Measurements from ENCODE around the gene RAC2. TPM values are rescaled to one million over a fixed set of nuclear protein-coding genes. Genes with fewer than 3 reads are reported as not detected.
"Not testable (repeated sequence)": the region's sequence is repeated elsewhere in the genome, so short reads cannot be mapped to it uniquely, and the experiment has no call there.

Gene RAC2
- total and polyA plus RNA-seq, 5 donors = 1.8 to 8.6 (median 4.3) TPM

DNA sequence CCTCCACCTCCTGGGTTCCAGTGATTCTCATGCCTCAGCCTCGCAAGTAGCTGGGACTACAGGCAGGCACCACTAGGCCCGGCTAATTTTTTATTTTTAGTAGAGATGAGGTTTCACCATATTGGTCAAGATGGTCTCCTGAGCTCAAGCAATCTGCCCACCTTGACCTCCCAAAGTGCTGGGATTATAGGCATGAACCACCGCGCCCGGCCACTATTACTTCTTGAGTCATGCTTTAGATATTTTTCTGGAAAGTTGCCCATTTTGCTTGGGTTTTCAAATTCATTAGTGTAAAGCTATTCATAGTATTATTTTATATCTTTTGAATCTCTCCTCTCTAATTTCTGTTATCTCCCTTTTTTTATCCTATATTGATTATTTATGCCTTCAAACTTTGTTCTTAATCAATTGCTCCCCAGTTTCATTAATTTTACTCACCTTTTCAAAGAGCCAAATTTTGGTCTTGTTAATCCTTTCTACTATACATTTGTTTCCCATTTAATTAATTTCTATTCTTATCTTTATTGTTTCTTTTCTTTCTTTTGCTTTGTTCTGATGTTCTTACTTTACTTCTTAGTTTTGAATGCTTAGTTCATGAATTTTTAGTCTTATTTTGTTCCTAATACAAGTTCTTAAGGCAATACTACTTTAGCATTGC is 10.3 kb upstream of the RAC2 start:
- no peaks in the 10 kb centered on the region for H3K9me3 ChIP-seq (ENCODE audit: control insufficient read depth, low read length)
- intact Hi-C loops (cut with DNase I) = no loop called here
- H3K4me3 ChIP-seq (ENCODE audit: low read length) = no peak overlapping the region
- H3K27ac ChIP-seq (ENCODE audit: low read length) = no peak overlapping the region
- H3K4me1 ChIP-seq (ENCODE audit: control insufficient read depth, insufficient read depth, low read length) = no peaks in the 10 kb centered on the region
- peak in 1 of 3 donors; percentile 13 for DNase-seq
- no peaks in the 10 kb centered on the region for H3K27me3 ChIP-seq (ENCODE audit: control insufficient read depth, insufficient read depth)
- WGBS = 70% methylated on average over 5 of the region's 5 CpGs
- no peak for ATAC-seq

GRCh38 chr22:37253126-37253660 is 9.1 kb upstream of the RAC2 start:
- Histone ChIP-seq H3K27me3 (ENCODE audit: control insufficient read depth, insufficient read depth) (no peaks in the 10 kb centered on the region), H3K9me3 (ENCODE audit: control insufficient read depth, low read length) (no peaks in the 10 kb centered on the region), H3K4me1 (ENCODE audit: control insufficient read depth, insufficient read depth, low read length) (no peaks in the 10 kb centered on the region), H3K4me3 (ENCODE audit: low read length) (no peak overlapping the region), H3K27ac (ENCODE audit: low read length) (no peak overlapping the region)
- WGBS = 53% methylated on average over 7 of the region's 7 CpGs
- no peak for DNase-seq
- ATAC-seq = no peak
- intact Hi-C loops (cut with DNase I) = no loop called here

- H3K9me3 ChIP-seq (ENCODE audit: control insufficient read depth, low read length); H3K27me3 ChIP-seq (ENCODE audit: control insufficient read depth, insufficient read depth); H3K4me3 ChIP-seq (ENCODE audit: low read length); H3K27ac ChIP-seq (ENCODE audit: low read length); ATAC-seq; H3K4me1 ChIP-seq (ENCODE audit: control insufficient read depth, insufficient read depth, low read length); intact Hi-C loops (cut with DNase I): not testable (repeated sequence)
- 84% methylated on average over 8 of the region's 8 CpGs for WGBS
- DNase-seq = peak in 1 of 3 donors; percentile 9
Measured at GRCh38 chr22:37251836-37252235, 7.8 kb upstream of the RAC2 start.

DNA sequence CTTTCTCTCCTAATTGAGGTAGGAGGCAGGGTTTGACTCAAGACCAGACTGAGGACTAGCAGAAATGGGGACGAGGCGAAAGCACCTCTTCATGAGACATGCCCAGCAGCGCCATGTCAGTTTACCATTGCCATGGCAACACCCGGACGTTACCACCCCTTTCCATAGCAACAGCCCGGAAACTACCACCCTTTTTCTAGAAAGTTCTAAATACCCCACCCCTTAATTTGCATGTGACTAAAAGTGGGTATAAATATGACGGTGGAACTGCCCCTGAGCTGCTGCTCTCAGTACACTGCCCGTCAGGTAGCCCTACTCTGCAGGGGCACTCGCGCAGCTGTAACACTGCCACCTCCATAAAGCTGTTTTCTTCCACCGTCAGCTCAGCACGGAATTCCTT is 5.9 kb upstream of the RAC2 start:
- no peaks in the 10 kb centered on the region for H3K27me3 ChIP-seq (ENCODE audit: control insufficient read depth, insufficient read depth)
- DNase-seq = peak in 1 of 3 donors; percentile 15

GRCh38 chr22:37248251-37248650 is 4.2 kb upstream of the RAC2 start:
- intact Hi-C loops (cut with DNase I) = no loop called here
- WGBS = 70% methylated on average over 6 of the region's 6 CpGs
- no peak overlapping the region for H3K4me3 ChIP-seq (ENCODE audit: low read length)
- H3K9me3 ChIP-seq (ENCODE audit: control insufficient read depth, low read length) = no peaks in the 10 kb centered on the region
- no peaks in the 10 kb centered on the region for H3K4me1 ChIP-seq (ENCODE audit: control insufficient read depth, insufficient read depth, low read length)
- DNase-seq = peak in 1 of 3 donors; percentile 3
- no peaks in the 10 kb centered on the region for H3K27me3 ChIP-seq (ENCODE audit: control insufficient read depth, insufficient read depth)
- no peak overlapping the region for H3K27ac ChIP-seq (ENCODE audit: low read length)
- ATAC-seq = no peak

More for the DNA sequence above, 5.9 kb upstream of the RAC2 start:
- no peaks in the 10 kb centered on the region for H3K4me1 ChIP-seq (ENCODE audit: control insufficient read depth, insufficient read depth, low read length)
- intact Hi-C loops (cut with DNase I) = no loop called here
- no peak overlapping the region for H3K27ac ChIP-seq (ENCODE audit: low read length)
- ATAC-seq = no peak
- no peak overlapping the region for H3K4me3 ChIP-seq (ENCODE audit: low read length)
- H3K9me3 ChIP-seq (ENCODE audit: control insufficient read depth, low read length) = no peaks in the 10 kb centered on the region
- WGBS = 78% methylated on average over 12 of the region's 12 CpGs

DNA sequence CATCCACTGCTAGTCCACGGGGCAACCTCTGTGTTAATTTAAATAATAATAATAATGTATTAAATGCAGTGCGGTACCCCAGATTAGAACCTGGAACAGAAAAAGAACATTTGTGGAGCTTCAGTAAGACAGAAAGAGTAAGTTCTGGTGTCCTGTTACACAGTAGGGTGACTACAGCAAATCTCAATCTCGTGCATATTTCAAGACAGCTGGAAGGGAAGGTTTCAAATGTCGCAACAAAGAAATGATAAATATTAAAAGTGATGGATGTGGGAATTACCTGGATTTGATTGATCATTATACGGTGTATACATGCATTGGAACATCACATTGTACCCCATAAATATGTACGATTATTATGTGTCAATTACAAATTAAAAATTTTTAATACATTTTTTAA is 1.7 kb upstream of the RAC2 start:
- Histone ChIP-seq H3K27ac (ENCODE audit: low read length) (no peak overlapping the region), H3K4me3 (ENCODE audit: low read length) (no peak overlapping the region), H3K27me3 (ENCODE audit: control insufficient read depth, insufficient read depth) (no peaks in the 10 kb centered on the region), H3K9me3 (ENCODE audit: control insufficient read depth, low read length) (no peaks in the 10 kb centered on the region), H3K4me1 (ENCODE audit: control insufficient read depth, insufficient read depth, low read length) (no peaks in the 10 kb centered on the region)
- intact Hi-C loops (cut with DNase I) = no loop called here
- DNase-seq (no peak), ATAC-seq (no peak)
- WGBS = 68% methylated on average over 6 of the region's 6 CpGs

DNA sequence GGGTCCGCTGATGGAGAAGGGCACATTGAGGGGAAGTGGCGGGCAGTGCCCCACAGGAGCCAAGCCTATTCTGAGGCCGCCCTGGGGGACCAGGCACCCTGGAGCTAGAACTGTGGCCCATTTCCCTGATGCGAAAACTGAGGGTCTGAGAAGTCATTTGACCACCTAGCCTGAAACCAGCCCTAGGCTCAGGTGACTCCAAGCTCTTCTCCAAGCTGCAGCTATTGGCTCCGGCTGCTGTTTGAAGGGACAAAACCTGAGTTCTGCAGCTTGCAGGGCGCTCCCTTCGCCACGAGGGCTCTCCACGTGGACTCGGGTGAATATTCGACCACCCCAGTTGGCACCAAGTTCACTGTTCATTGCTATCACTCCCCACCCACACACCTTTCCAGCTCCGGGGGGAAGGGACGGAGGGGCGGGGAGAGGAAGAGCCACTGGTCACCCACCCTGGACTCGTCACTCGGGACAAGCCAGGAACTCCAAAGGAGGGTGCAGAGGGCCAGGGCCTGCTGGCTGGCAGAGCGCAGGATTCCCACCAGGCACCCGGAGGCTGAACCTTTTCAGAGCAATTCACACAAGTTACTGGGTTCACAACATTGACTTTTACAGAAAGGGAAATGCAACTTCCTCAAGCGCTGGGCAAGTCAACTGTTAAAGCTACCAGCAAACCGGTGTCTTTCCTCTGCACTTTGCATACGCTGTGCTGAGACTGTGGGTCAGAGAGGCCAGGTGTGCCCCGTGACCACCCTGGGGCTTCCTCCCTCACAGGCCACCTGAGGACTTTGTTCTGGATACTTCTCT is 1.1 kb upstream of the RAC2 start:
- 56% methylated on average over 22 of the region's 22 CpGs for WGBS
- H3K4me3 ChIP-seq (ENCODE audit: low read length) = no peak overlapping the region
- no peaks in the 10 kb centered on the region for H3K9me3 ChIP-seq (ENCODE audit: control insufficient read depth, low read length)
- ATAC-seq (no peak), DNase-seq (peak in 1 of 3 donors; percentile 36)
- no peak overlapping the region for H3K27ac ChIP-seq (ENCODE audit: low read length)
- no peaks in the 10 kb centered on the region for H3K27me3 ChIP-seq (ENCODE audit: control insufficient read depth, insufficient read depth)
- intact Hi-C loops (cut with DNase I) = no loop called here
- no peaks in the 10 kb centered on the region for H3K4me1 ChIP-seq (ENCODE audit: control insufficient read depth, insufficient read depth, low read length)

GRCh38 chr22:37243402-37244113 is 511 bp downstream of the RAC2 start:
- ATAC-seq = peak in 1 of 2 donors; percentile 7
- WGBS = 37% methylated on average over 12 of the region's 12 CpGs
- Histone ChIP-seq H3K4me3 (ENCODE audit: low read length) (no peak overlapping the region), H3K27ac (ENCODE audit: low read length) (no peak overlapping the region), H3K27me3 (ENCODE audit: control insufficient read depth, insufficient read depth) (no peaks in the 10 kb centered on the region), H3K4me1 (ENCODE audit: control insufficient read depth, insufficient read depth, low read length) (no peaks in the 10 kb centered on the region), H3K9me3 (ENCODE audit: control insufficient read depth, low read length) (no peaks in the 10 kb centered on the region)
- intact Hi-C loops (cut with DNase I) = no loop called here
- DNase-seq = peak in 1 of 3 donors; percentile 24

DNA sequence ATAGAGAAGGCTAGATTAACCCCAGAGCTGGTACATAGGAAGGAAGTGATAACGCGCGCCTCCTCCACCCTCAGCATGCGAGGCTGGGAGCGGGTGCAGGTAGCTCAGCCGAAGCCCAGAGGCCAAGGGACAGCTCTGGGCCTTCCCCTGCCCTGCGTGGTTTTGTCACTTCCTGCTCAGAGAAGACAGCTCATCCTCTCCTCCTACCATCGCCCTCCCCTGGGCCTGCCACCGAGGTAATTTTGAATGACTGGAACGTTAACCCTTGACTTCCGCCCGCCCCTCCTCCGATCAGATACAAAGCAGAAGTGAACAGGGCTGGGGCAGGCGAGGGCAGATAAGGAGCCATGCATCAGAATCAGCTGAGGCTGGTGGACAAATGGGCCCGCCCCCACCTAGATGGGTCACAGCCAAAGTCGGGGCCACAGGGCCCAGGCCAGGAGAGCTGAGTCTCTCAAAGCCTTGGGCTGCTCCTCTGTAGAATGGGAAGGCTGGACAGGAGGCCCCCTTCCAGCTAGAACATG is 1.6 kb downstream of the RAC2 start:
- DNase-seq = peak; percentile 61 to 81 (median 75)
- Histone ChIP-seq H3K9me3 (ENCODE audit: control insufficient read depth, low read length) (no peaks in the 10 kb centered on the region), H3K27ac (ENCODE audit: low read length) (no peak overlapping the region), H3K4me1 (ENCODE audit: control insufficient read depth, insufficient read depth, low read length) (no peaks in the 10 kb centered on the region), H3K4me3 (ENCODE audit: low read length) (no peak overlapping the region), H3K27me3 (ENCODE audit: control insufficient read depth, insufficient read depth) (no peaks in the 10 kb centered on the region)
- peak; percentile 48 to 75 for ATAC-seq
- 36% methylated on average over 16 of the region's 16 CpGs for WGBS
- intact Hi-C loops (cut with DNase I) = no loop called here

DNA sequence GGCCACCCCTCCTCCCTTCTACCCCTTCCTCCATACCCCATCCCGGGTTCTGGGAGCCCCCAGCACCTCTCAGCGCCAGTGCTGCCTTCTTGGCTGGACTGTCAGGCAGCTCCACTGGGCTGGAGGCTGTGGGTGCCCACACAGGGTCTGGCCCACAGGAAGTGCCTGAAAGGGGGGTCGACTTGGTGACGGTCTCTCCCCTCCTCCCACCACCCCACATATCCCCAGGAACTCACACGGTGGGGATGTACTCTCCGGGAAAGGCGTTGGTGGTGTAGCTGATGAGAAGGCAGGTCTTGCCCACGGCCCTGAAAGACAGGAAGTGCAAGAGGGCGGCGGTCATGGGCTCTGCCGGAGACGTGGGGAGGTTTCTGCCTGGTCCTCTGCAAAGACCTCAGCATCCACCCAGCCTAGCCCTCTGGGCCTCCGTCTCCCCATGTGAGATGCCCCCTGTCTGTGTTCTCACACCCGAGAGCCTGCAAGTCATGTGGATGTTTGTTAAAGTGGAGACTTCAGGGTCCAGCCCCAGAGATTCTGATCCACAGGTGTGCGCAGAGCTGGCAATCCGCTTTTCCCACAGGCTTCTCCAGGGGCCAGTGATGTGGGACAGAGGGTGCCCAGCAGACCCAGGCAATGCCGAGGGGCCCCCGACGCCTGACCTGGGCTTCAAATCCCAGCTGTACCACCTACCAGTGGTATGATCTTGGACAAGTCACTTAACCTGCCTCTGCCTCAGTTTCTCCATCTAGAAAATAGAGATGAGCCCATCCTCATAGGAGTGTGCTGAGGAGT is 2.5 kb downstream of the RAC2 start:
- H3K4me1 ChIP-seq (ENCODE audit: control insufficient read depth, insufficient read depth, low read length) = no peaks in the 10 kb centered on the region
- WGBS = 49% methylated on average over 19 of the region's 19 CpGs
- peak in 1 of 3 donors; percentile 51 for DNase-seq
- H3K27ac ChIP-seq (ENCODE audit: low read length) = no peak overlapping the region
- intact Hi-C loops (cut with DNase I) = no loop called here
- peak in 1 of 2 donors; percentile 46 for ATAC-seq
- no peaks in the 10 kb centered on the region for H3K9me3 ChIP-seq (ENCODE audit: control insufficient read depth, low read length)
- no peak overlapping the region for H3K4me3 ChIP-seq (ENCODE audit: low read length)
- H3K27me3 ChIP-seq (ENCODE audit: control insufficient read depth, insufficient read depth) = no peaks in the 10 kb centered on the region

Measured in right cardiac atrium (tissue), 5 donors.